ENCODE results near the gene TTLL1.

The TTLL1 gene

GRCh38 chr22:43014316-43014868 lies 74.8 kb downstream of the TTLL1 start:
- no peak for TF ChIP-seq CTCF (IDR thresholded peaks at IDR 0.05; ENCODE audit: insufficient read depth, low read length, missing control alignments)
- no peak for DNase-seq (ENCODE audit: low read depth, low spot score)
- CTCF ChIA-PET = interaction anchor here (0.8 to 3.1 kb wide), 3 partner anchors 9 to 24 kb away, joined by 3 to 15 read pairs (median 13); no protein-coding TSS in a partner anchor

GRCh38 chr22:43013355-43014315 lies 75.6 kb downstream of the TTLL1 start:
- ChIA-PET POLR2A (interaction anchor here (0.9 to 4.2 kb wide), 7 partner anchors 11 to 156 kb away, joined by 3 to 46 read pairs (median 4); no protein-coding TSS in a partner anchor), CTCF (interaction anchor here (0.8 to 3.1 kb wide), 4 partner anchors 9 to 77 kb away, joined by 3 to 15 read pairs (median 8); no protein-coding TSS in a partner anchor)
- DNase-seq (ENCODE audit: low read depth, low spot score) = no peak
- no peak for TF ChIP-seq CTCF (IDR thresholded peaks at IDR 0.05; ENCODE audit: insufficient read depth, low read length, missing control alignments)
- H3K4me3 ChIP-seq (ENCODE audit: low read depth, low read length) = peak overlapping the region; percentile 83

More at GRCh38 chr22:43014316-43014868, 74.8 kb downstream of the TTLL1 start:
- POLR2A ChIA-PET = interaction anchor here (0.8 to 4.2 kb wide), 11 partner anchors 12 to 156 kb away, joined by 3 to 46 read pairs (median 4); no protein-coding TSS in a partner anchor
- H3K4me3 ChIP-seq (ENCODE audit: low read depth, low read length) = peak overlapping the region; percentile 83

- DNase-seq (ENCODE audit: low read depth, low spot score) = no peak
- H3K4me3 ChIP-seq (ENCODE audit: low read depth, low read length) = no peak overlapping the region
- ChIA-PET CTCF (interaction anchor here (3.0 to 3.1 kb wide), 2 partner anchors 9 to 22 kb away, joined by 13 to 15 read pairs; no protein-coding TSS in a partner anchor), POLR2A (interaction anchor here (0.5 to 4.2 kb wide), 3 partner anchors 10 to 44 kb away, joined by 5 to 46 read pairs (median 25); no protein-coding TSS in a partner anchor)
- no peak for TF ChIP-seq CTCF (IDR thresholded peaks at IDR 0.05; ENCODE audit: insufficient read depth, low read length, missing control alignments)
Observed at GRCh38 chr22:43012390-43012789, 76.8 kb downstream of the TTLL1 start.

- no peak for DNase-seq (ENCODE audit: low read depth, low spot score)
- no peak overlapping the region for H3K4me3 ChIP-seq (ENCODE audit: low read depth, low read length)
- POLR2A ChIA-PET = no interaction called here
- no peak for TF ChIP-seq CTCF (IDR thresholded peaks at IDR 0.05; ENCODE audit: insufficient read depth, low read length, missing control alignments)
- CTCF ChIA-PET = no interaction called here
Observed at GRCh38 chr22:43011079-43011478, 78.1 kb downstream of the TTLL1 start.

GRCh38 chr22:43009444-43009843 lies 79.7 kb downstream of the TTLL1 start:
- CTCF ChIA-PET = interaction anchor here (1.3 kb wide), 1 partner anchor 19 kb away, joined by 3 read pairs; no protein-coding TSS in a partner anchor
- H3K4me3 ChIP-seq (ENCODE audit: low read depth, low read length) = no peak overlapping the region
- POLR2A ChIA-PET = interaction anchor here (0.6 kb wide), 1 partner anchor 209 kb away, joined by 3 read pairs; no protein-coding TSS in a partner anchor

More at GRCh38 chr22:43009444-43009843, 79.7 kb downstream of the TTLL1 start:
- no peak for DNase-seq (ENCODE audit: low read depth, low spot score)
- TF ChIP-seq CTCF (IDR thresholded peaks at IDR 0.05; ENCODE audit: insufficient read depth, low read length, missing control alignments) = no peak

Data from AG04449 (cell line).